Nephron progenitor cell (in vitro differentiated cells): ENCODE measurements around the gene VSTM2L.

Experiments
- DNase-seq: peaks from one replicate; pipeline ENCODE4 v3.0.0; 2021
- H3K27ac Mint-ChIP-seq: 2 replicates; pipeline ENCODE4 v1.8.0; 2021; ENCODE audit warnings: mild to moderate bottlenecking, moderate library complexity, mixed read lengths
- H3K27me3 Mint-ChIP-seq: 2 replicates; pipeline ENCODE4 v1.8.0; 2021; ENCODE audit warnings: mild to moderate bottlenecking, low read depth, mixed read lengths; ENCODE audit not compliant: poor library complexity
- H3K36me3 Mint-ChIP-seq: 2 replicates; pipeline ENCODE4 v1.8.0; 2021; ENCODE audit warnings: low read depth, mixed read lengths
- H3K4me1 Mint-ChIP-seq: 2 replicates; pipeline ENCODE4 v1.8.0; 2021; ENCODE audit warnings: mixed read lengths
- H3K4me3 Mint-ChIP-seq: 2 replicates; pipeline ENCODE4 v1.8.0; 2021; ENCODE audit warnings: mild to moderate bottlenecking, moderate library complexity, mixed read lengths
- H3K9me3 Mint-ChIP-seq: 2 replicates; pipeline ENCODE4 v1.8.0; 2021; ENCODE audit warnings: mild to moderate bottlenecking, moderate library complexity, mixed read lengths
- TF ChIP-seq, protein P1 (sequence below): fragments of 200-600 bp; sonication (generic); IDR thresholded peaks from 2 replicates; pipeline ENCODE4 v1.5.0; 2021; ENCODE audit warnings: antibody characterized with exemption

VSTM2L gene

GRCh38 chr20:37986873-37987601 lies 84.1 kb downstream of the VSTM2L start:
- Mint-ChIP-seq H3K9me3 (no peaks in the 10 kb centered on the region), H3K4me1 (peaks cover 36% of the 10 kb centered on the region), H3K27me3 (peaks cover 9% of the 10 kb centered on the region), H3K36me3 (peaks cover 45% of the 10 kb centered on the region), H3K27ac (peak overlapping the region; percentile 72), H3K4me3 (no peak overlapping the region)
- no peak for DNase-seq
- TF ChIP-seq, protein P1, sequence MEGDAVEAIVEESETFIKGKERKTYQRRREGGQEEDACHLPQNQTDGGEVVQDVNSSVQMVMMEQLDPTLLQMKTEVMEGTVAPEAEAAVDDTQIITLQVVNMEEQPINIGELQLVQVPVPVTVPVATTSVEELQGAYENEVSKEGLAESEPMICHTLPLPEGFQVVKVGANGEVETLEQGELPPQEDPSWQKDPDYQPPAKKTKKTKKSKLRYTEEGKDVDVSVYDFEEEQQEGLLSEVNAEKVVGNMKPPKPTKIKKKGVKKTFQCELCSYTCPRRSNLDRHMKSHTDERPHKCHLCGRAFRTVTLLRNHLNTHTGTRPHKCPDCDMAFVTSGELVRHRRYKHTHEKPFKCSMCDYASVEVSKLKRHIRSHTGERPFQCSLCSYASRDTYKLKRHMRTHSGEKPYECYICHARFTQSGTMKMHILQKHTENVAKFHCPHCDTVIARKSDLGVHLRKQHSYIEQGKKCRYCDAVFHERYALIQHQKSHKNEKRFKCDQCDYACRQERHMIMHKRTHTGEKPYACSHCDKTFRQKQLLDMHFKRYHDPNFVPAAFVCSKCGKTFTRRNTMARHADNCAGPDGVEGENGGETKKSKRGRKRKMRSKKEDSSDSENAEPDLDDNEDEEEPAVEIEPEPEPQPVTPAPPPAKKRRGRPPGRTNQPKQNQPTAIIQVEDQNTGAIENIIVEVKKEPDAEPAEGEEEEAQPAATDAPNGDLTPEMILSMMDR = no peak

DNA sequence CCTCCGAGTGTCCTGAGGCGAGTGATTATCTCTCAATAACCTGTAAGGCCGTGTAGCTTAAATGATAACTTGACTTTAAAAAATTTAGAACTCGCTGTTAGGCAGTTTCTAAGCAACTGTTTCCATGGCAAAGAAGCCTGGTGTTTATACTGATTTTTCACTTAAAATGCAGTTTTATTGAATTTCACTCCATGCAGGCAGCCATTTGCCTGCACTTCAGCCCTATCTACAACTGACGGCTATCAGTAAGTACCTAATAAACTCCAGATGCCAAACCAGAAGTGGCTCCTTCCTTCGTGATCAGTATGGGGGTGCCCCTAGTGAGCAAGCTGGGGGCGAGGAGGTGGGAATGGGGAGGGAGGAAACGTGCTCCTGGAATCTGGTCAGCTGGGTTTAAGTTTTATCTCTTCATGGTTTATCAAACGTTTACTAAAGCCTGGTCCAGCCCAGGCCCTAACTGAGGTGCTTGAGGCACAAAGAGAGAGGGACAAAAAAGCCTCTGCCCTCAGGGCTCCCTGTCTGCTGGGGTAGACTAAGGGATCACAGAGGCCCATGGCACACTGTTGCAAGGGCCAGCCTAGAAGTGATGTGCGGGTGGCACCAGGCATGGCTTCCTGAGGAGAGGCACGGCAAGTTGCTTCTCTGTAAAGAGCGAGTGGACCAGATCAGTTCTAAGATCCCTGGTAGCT lies 84.8 kb downstream of the VSTM2L start:
- Mint-ChIP-seq H3K4me1 (peaks cover 38% of the 10 kb centered on the region), H3K27ac (peak overlapping the region; percentile 68), H3K36me3 (peaks cover 38% of the 10 kb centered on the region), H3K4me3 (no peak overlapping the region), H3K27me3 (peaks cover 5% of the 10 kb centered on the region), H3K9me3 (no peaks in the 10 kb centered on the region)
- no peak for DNase-seq
- TF ChIP-seq, protein P1 = no peak

DNA sequence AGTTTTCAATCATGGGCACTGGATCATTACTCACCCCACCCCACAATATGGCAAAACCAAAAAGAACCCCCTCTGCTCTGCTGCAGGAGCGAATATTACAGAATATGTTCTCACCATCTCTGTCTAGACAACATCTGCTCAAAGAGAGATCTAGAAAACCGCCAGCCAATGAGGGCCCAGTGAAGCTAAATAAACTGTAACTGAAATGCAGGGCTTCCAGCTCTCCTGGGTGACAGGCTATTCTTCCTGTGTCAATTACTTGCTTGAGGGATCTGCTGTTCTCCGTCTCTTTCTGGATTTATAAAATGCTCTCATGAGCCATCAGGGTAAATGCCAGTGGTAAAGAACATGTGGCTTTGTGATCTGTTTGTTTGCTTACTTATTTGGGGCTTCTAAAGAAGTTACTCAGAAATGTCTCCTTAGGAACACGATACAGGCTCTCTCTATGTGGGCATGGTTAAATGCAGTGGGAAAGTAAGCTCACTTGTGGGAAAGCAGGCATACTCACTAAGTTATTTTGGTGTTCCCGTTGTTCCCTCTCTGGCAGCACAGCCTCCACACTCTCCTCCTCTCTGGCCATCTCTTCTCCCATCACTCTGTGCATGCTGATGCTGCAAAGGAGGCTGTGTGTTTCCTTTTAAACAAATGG lies 85.5 kb downstream of the VSTM2L start:
- Mint-ChIP-seq H3K4me3 (no peak overlapping the region), H3K27me3 (peaks cover 5% of the 10 kb centered on the region), H3K9me3 (no peaks in the 10 kb centered on the region), H3K36me3 (peaks cover 33% of the 10 kb centered on the region), H3K4me1 (peaks cover 42% of the 10 kb centered on the region), H3K27ac (peak overlapping the region; percentile 2)
- TF ChIP-seq, protein P1 = no peak
- no peak for DNase-seq

- TF ChIP-seq, protein P1 = no peak
- no peak for DNase-seq
- H3K27ac Mint-ChIP-seq = no peak overlapping the region
- peaks cover 33% of the 10 kb centered on the region for H3K4me1 Mint-ChIP-seq
- peaks cover 5% of the 10 kb centered on the region for H3K27me3 Mint-ChIP-seq
- H3K9me3 Mint-ChIP-seq = no peaks in the 10 kb centered on the region
- no peak overlapping the region for H3K4me3 Mint-ChIP-seq
- H3K36me3 Mint-ChIP-seq = peaks cover 41% of the 10 kb centered on the region
These were observed 86.8 kb downstream of the VSTM2L start for GRCh38 chr20:37989601-37990295.

- H3K9me3 Mint-ChIP-seq = no peaks in the 10 kb centered on the region
- H3K36me3 Mint-ChIP-seq = peaks cover 43% of the 10 kb centered on the region
- H3K27me3 Mint-ChIP-seq = peaks cover 5% of the 10 kb centered on the region
- TF ChIP-seq, protein P1 = no peak
- no peak for DNase-seq
- H3K27ac Mint-ChIP-seq = no peak overlapping the region
- H3K4me1 Mint-ChIP-seq = peaks cover 30% of the 10 kb centered on the region
- no peak overlapping the region for H3K4me3 Mint-ChIP-seq
These were observed 87.7 kb downstream of the VSTM2L start for GRCh38 chr20:37990571-37991151.
